NCI-H2227 (cell line): ENCODE measurements around the gene PCCA.
"Not testable (repeated sequence)": the region's sequence is repeated elsewhere in the genome, so short reads cannot be mapped to it uniquely, and the experiment has no call there.

ENCODE experiments used
- DNase-seq: peaks from one replicate; lab custom pipeline; 2025; ENCODE audit not compliant: unreplicated experiment; lab: John Stamatoyannopoulos, UW

PCCA gene

GRCh38 chr13:100139817-100140216, 50.9 kb downstream of the PCCA start:
- no peak for DNase-seq

DNA sequence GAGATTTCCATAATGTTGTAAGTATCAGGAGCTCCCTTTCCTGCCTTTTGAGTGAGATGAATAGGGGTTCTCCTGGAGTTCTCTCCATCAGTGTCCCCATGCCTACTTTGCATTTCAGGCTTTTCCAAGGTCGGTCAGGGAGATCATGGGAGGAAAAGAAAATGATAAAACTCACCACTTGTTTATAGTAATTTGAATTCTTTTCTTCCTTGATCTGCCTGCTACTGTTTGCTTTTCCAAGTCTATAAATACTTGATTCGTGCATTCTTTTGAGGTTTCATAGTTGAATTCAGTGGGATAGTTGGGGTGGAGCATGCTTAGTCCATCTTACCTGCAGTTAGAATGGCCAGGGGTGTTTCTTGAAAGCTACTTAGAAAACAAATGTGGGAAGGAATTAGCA, 51.5 kb downstream of the PCCA start:
- no peak for DNase-seq

- DNase-seq: not testable (repeated sequence)
Measured at GRCh38 chr13:100141461-100141961, 52.6 kb downstream of the PCCA start.

DNA sequence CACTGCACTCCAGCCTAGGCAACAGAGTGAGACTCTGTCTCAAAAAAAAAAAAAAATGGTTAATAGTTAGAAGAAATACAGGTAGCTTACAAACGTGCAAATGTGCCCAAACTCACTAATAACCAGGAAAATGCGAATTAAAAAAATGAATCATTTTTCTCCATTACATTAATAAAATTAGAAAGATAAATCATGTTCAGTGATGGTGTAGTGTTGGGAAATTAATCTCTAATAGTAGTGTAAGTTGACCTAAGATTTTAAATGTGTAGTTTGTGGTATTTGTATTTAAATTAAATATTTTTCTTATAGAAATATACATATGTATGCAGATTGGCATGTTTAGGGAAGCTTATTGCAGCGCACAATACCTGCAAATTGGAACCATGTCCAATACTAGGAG, 57.6 kb downstream of the PCCA start:
- DNase-seq: no peak

- DNase-seq: no peak
Measured at GRCh38 chr13:100147825-100148224, 58.9 kb downstream of the PCCA start.

DNA sequence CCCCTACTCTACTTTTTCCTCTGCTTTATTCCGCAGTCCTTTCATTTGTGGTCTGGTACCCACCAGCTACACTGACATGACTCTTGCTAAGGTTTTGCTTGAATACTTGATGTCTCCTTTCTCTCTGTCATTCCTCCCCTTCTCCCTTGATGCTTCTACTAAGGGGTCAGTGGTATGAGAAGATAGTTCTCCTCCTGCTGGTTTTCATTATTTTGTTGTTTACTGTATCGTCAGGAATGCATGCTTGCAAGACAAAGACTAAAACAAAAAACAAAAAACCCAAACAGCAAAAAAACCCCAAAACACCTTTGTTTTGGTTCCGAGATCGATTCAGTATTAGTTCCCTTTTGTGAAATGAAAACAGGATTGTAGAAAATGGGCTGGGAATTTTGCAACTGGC, 59.5 kb downstream of the PCCA start:
- no peak for DNase-seq

GRCh38 chr13:100149389-100149788, 60.5 kb downstream of the PCCA start:
- no peak for DNase-seq

DNA sequence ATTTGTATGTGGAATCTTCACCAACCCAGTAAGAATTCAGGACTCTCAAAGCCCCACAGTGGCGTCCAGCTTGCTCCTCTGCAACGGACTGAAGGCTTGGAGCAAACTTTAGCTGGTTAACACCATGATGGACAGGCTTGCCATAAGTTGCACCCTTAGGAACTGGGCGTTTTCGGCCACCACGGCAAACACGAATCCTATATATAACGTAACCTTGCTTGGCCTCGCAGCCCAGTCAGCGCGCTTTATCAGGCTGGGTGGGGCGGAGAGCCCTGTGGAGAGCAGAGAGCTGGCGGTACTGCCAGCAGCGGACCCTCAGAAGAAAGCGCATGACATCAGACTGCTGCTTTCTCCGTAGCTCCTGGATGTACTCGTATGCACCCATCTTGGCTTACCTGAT, 61.8 kb downstream of the PCCA start:
- DNase-seq: not testable (repeated sequence)

DNA sequence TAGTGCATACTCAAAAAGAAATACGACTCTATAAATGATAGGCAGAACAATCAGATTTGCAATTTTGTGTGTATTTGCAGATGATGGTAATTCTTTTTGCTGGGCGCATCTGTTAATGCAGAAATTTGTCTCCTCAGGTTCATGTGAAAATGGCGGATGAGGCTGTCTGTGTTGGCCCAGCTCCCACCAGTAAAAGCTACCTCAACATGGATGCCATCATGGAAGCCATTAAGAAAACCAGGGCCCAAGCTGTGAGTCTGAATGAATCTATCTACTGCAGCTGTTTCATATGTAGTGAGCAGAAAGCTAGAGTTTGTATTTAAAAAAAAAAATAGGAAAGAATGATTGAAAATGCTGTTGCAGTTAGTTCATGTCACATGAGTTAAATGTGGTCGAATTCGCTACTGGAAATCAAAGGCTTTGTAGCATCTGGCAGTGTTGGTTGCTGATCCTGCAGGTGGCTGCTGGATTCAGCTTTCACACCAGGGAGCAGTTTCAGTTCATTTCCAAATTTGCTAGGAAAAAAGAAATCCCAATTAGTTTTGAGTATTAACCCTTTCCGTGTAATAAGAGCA, 66.0 kb downstream of the PCCA start:
- no peak for DNase-seq

GRCh38 chr13:100156788-100157187, 67.9 kb downstream of the PCCA start:
- no peak for DNase-seq

- DNase-seq: no peak
Measured at GRCh38 chr13:100158569-100158968, 69.7 kb downstream of the PCCA start.

- DNase-seq: no peak
Measured at GRCh38 chr13:100159584-100159983, 70.7 kb downstream of the PCCA start.

DNA sequence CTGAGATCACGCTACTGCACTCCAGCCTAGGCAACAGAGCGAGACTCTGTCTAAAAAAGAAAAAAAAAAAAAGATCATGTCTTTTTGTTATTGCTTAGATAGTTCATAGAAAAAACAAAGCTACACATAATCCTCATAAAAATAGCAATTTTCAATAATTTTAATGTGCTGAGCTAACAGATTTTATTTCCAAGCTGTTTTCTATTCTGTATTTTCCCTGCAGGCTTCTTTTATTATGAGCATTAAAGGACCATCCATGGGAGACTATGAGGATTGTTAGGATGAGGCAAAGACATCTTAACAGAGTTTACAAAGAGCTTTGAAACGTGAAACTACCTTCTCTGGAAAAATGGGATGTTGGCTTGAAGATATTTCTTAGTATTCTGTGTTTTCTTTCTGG, 71.6 kb downstream of the PCCA start:
- DNase-seq: no peak

DNA sequence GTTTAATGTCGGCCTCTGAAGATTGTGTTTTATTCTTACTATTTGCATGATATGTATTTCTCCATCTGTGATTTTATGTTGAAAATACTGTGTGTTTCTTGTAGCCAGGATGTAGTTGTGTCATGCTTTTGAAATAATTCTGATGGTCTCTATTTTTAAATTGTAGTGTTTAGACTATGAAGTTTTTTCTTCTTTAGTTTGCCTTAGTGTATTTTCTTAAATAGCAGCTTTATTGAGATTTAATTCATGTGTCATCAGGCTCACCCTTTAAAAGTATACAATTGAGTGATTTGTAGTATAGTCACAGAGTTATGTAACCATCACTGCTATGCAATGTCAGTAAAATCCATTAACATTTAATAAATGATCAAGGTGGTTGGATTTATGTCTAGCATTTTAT, 74.5 kb downstream of the PCCA start:
- no peak for DNase-seq

- DNase-seq: no peak
Measured at GRCh38 chr13:100173203-100173602, 84.3 kb downstream of the PCCA start.

GRCh38 chr13:100174455-100174854, 85.6 kb downstream of the PCCA start:
- not testable (repeated sequence) for DNase-seq

GRCh38 chr13:100175078-100175802, 86.3 kb downstream of the PCCA start:
- no peak for DNase-seq

- no peak for DNase-seq
Measured at GRCh38 chr13:100175803-100176182, 86.9 kb downstream of the PCCA start.

- no peak for DNase-seq
Measured at GRCh38 chr13:100176801-100177400, 88.0 kb downstream of the PCCA start.

DNA sequence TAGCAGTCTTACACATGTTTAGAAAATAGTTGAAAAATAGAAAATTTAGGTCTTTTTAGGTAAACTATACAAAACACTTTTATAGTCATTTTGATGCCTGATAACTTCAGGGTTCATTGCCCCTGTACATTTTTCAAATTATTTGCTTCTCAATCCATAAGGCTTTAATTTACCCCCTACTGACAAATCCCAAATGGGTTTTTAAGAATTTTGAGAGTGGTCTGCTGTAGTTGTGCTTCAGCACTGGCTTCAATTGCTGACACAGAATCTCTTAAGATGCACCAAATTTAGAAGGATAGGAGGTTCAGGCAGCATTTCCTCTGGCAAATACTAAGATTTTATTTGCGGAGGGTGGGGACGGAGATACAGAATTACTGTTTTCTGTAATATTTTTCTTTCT, 89.4 kb downstream of the PCCA start:
- DNase-seq: no peak

DNA sequence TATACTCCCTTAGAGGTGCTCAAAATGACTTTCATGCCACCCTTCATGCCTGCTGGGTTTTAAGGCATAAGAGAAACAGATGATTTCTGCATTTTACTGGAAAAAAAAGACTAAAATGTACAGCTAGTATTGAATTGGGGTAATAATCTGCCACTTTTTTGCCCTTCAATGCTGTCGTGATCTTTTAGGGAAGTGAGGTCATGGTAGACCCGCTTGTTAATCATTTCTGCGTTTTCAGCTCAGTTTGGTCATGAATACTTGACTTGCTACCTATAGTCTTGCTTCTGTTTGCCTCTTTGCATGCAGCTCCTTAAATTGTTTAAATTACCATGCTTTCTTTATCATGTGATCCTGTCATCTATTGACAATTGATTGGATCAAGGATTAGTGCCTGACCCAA, 90.4 kb downstream of the PCCA start:
- DNase-seq: no peak

GRCh38 chr13:100182900-100183490, 94.1 kb downstream of the PCCA start:
- peak; percentile 73 for DNase-seq
